ENCODE results near the gene RABEP1. TPM values are rescaled to one million over a fixed set of nuclear protein-coding genes. Genes with fewer than 3 reads are reported as not detected.
"Not testable (repeated sequence)": the region's sequence is repeated elsewhere in the genome, so short reads cannot be mapped to it uniquely, and the experiment has no call there.

RABEP1 gene, protein sequence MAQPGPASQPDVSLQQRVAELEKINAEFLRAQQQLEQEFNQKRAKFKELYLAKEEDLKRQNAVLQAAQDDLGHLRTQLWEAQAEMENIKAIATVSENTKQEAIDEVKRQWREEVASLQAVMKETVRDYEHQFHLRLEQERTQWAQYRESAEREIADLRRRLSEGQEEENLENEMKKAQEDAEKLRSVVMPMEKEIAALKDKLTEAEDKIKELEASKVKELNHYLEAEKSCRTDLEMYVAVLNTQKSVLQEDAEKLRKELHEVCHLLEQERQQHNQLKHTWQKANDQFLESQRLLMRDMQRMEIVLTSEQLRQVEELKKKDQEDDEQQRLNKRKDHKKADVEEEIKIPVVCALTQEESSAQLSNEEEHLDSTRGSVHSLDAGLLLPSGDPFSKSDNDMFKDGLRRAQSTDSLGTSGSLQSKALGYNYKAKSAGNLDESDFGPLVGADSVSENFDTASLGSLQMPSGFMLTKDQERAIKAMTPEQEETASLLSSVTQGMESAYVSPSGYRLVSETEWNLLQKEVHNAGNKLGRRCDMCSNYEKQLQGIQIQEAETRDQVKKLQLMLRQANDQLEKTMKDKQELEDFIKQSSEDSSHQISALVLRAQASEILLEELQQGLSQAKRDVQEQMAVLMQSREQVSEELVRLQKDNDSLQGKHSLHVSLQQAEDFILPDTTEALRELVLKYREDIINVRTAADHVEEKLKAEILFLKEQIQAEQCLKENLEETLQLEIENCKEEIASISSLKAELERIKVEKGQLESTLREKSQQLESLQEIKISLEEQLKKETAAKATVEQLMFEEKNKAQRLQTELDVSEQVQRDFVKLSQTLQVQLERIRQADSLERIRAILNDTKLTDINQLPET
- polyA plus RNA-seq (2012; ENCODE audit: missing spikeins), result 47.0 TPM

DNA sequence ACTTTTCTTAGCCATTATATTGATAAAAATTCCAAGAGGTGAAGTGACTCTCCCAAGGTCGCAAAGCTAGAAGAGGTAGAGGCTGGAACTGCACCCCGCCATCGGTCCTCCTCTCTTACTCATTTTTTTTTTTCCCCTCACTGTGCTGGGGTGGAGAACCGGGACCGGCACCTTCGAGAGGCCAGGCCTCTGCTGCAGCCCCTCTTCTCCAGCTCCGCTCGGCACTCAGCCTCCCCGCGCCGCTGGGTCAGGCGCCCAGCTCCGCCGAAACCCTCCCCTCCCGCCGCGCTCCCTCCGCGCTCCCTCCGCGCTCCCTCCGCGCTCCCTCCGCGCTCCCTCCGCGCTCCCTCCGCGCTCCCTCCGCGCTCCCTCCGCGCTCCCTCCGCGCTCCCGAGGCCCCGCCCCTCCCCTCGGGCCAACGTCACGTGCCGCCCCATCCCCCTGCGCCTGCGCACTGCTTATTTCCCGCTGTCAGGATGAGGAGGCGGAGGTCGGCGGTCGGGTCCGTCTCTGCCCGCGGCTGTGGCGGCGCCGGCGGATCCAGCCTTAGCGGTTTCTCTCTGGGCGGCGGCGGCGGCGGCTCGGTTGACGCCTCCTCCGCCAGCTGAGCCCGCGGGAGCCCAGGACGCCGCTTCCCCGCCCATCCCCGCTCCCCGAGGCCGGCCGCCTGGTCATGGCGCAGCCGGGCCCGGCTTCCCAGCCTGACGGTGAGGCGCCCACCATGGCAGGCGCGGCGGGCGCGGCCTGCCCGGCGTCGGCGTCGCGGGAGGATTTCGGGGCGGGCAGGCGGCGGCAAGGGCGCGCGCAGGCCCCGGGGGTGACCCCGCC is at the start of gene RABEP1:
RABEP1 (plus strand) TSS at position 471 of the 828 bp plus-strand sequence; CDS start at position 674, 203 bp downstream.
- DNase-seq (ENCODE audit: insufficient read length), result peak; percentile 85
- peak; percentile 75 for TF ChIP-seq POLR2AphosphoS5 (IDR thresholded peaks at IDR 0.05; ENCODE audit: low read depth, low read length)
- peak; percentile 98 for TF ChIP-seq TAF1 (IDR thresholded peaks at IDR 0.05; ENCODE audit: borderline replicate concordance, low read depth, low read length)
- TF ChIP-seq POLR2A (IDR thresholded peaks at IDR 0.05; ENCODE audit: low read depth, low read length), result peak; percentile 89
- peak; percentile 94 for FAIRE-seq

DNA sequence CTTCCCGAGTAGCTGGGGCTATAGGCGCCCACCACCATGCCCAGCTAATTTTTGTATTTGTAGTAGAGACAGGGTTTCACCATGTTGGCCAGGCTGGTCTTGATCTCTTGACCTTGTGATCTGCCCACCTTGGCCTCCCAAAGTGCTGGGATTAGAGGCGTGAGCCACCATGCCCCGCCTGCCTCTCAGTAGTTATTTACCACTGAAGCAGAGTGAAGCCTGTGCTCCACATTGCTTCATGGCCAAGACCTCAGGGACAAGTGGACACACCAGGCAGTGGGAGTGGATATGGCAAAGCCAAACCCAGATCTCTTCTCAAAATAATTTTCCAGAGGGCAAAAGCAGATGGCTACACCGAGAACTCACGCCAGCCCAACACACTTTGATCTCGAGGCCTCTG is 48.6 kb upstream of the RABEP1 start:
- TF ChIP-seq POLR2A (IDR thresholded peaks at IDR 0.05; ENCODE audit: low read depth, low read length), result peak; percentile 57
- DNase-seq (ENCODE audit: insufficient read length); FAIRE-seq: not testable (repeated sequence)

DNA sequence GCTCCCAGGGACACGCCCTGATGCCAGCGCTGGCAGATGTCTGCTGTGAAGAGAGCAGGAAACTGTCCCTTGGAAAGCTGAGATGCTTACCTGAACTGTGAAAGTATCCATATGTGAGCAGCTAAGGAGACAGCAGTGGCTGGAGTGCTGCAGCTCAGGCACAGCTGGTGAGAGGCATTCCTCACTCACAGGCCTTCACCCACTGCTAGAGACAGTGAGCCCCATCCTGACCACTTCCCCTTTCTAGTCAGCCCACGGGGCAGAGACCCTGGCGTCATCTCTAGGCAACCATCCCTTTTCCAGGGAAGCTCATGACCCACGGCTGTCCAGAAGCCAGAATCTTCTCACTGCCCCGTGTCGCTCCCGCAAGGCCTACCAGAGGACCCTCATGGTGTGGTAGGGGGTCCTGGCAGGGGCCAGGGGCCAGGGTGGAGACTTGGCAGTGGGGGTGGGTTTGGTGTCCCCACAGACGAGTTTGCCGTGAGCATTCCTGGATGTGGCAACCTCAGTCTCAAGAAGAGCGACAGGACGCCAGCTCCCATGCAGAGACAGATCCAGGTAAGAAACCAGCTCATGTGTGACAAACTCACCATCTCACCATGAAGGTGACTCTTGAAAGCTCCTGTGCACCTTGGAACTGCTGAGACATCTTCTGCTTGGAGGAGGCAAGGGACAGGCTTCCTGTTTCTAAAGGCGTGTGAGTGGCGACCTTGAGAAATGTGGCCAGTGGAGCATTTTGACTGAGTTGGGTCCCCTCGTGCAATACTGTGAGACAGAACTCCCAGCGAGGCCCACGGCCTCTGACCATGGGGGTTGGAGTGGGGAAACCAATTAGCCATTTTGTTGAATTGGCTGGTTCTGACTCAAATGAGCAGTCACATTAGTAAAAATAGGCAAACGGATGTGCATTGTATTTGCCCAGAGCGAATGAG is 47.2 kb upstream of the RABEP1 start, which contains the start of gene SCIMP:
SCIMP (minus strand) TSS at position 216 of the 932 bp plus-strand sequence; CDS start at position 111, 105 bp downstream.
- TF ChIP-seq POLR2A (IDR thresholded peaks at IDR 0.05; ENCODE audit: low read depth, low read length) (peak; percentile 93; the same call in 1 of the 2 replicates), TAF1 (IDR thresholded peaks at IDR 0.05; ENCODE audit: borderline replicate concordance, low read depth, low read length) (peak; percentile 58), POLR2AphosphoS5 (IDR thresholded peaks at IDR 0.05; ENCODE audit: low read depth, low read length) (peak; percentile 98)
- DNase-seq (ENCODE audit: insufficient read length), result no peak
- peak; percentile 100 for FAIRE-seq

DNA sequence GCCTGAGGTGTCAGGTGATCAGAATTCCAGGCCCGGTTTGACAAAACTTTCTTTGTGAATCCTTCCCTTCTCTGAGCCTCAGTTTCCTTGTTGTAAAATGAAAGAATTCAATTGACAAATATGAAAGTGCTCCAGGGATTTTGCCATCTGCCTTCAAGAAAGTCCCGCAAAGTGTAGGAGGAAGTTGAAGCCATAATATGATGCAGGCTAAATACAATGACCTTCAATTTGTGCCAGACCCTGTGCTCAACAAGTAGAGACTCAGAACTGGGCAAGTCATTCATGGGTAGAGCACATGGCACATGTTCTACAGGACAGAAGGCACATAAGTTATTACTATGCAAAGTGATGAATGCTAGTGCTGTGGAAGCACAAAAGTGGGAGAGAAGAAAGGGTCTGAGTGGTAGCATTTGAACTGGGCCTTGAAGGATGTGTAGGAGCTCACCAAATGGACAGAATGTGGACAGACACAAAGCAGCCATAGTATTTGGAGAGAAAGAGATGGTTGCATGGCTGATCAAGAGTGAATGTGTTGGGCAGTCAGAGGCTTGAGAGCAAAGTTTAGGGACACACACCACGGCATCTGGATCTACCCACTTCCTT is 45.0 kb upstream of the RABEP1 start:
- no peak for DNase-seq (ENCODE audit: insufficient read length)
- no peak for FAIRE-seq
- TF ChIP-seq POLR2AphosphoS5 (IDR thresholded peaks at IDR 0.05; ENCODE audit: low read depth, low read length) (no peak), POLR2A (IDR thresholded peaks at IDR 0.05; ENCODE audit: low read depth, low read length) (no peak), TAF1 (IDR thresholded peaks at IDR 0.05; ENCODE audit: borderline replicate concordance, low read depth, low read length) (no peak)

DNA sequence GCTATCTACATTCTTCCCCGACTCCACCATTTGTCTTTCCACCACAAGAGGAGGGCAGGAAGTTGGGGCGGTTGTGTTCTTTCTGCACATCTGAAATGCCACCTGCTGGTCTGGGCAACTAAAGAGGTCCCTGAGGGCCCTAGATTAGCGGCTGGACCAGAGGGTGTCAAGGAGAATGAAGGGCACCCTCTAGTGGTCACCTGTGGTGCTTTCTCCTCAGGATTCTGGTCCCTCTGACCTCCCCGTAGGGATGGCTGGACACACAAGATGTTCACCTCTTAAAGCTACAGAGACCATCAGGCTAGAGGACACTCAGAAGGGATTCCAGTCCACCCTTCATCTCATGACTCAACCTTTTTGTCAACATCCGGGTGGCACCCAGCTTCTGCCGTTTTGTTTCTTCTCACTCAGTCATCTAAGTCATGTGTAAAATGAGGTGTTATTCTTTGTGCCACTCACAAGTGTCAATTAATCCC is 44.5 kb upstream of the RABEP1 start:
- peak; percentile 92 for FAIRE-seq
- no peak for TF ChIP-seq POLR2A (IDR thresholded peaks at IDR 0.05; ENCODE audit: low read depth, low read length)
- no peak for TF ChIP-seq POLR2AphosphoS5 (IDR thresholded peaks at IDR 0.05; ENCODE audit: low read depth, low read length)
- no peak for TF ChIP-seq TAF1 (IDR thresholded peaks at IDR 0.05; ENCODE audit: borderline replicate concordance, low read depth, low read length)
- no peak for DNase-seq (ENCODE audit: insufficient read length)

DNA sequence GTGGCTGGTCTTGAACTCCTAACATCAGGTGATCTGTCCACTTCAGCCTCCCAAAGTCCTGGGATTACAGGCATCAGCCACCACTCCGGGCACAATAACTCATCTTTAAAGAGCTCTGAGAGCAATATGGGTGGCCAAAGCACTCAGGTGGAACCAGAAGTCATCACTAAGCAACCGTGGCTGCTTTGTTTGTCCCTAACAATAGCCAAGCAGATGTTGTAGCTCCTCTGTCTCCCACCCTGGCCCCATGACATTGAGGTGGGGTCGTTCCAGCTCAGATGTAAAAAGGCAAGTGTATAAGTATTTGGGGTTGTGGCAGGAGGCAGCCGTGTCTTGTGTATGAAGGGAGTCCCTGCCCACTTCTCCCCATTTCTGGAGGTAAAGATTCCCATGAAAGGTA is 43.8 kb upstream of the RABEP1 start:
- TF ChIP-seq TAF1 (IDR thresholded peaks at IDR 0.05; ENCODE audit: borderline replicate concordance, low read depth, low read length) (no peak), POLR2AphosphoS5 (IDR thresholded peaks at IDR 0.05; ENCODE audit: low read depth, low read length) (no peak), POLR2A (IDR thresholded peaks at IDR 0.05; ENCODE audit: low read depth, low read length) (no peak)
- no peak for DNase-seq (ENCODE audit: insufficient read length)
- no peak for FAIRE-seq

DNA sequence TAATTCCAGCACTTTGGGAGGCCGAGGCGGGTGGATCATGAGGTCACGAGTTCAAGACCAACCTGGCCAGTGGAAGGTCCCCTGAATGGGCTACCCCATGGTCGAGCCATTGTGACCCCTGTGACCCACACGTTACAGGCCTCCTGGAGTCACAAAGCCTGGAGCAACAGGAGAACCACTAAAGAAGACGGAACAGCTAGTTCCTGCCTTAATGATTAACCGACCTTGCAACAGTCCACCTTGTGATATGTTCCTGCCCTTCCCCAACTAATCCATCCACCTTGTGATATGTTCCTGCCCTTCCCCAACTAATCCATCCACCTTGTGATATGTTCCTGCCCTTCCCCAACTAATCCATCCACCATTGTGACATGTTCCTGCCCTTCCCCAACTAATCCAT is 42.3 kb upstream of the RABEP1 start:
- FAIRE-seq; DNase-seq (ENCODE audit: insufficient read length): not testable (repeated sequence)

DNA sequence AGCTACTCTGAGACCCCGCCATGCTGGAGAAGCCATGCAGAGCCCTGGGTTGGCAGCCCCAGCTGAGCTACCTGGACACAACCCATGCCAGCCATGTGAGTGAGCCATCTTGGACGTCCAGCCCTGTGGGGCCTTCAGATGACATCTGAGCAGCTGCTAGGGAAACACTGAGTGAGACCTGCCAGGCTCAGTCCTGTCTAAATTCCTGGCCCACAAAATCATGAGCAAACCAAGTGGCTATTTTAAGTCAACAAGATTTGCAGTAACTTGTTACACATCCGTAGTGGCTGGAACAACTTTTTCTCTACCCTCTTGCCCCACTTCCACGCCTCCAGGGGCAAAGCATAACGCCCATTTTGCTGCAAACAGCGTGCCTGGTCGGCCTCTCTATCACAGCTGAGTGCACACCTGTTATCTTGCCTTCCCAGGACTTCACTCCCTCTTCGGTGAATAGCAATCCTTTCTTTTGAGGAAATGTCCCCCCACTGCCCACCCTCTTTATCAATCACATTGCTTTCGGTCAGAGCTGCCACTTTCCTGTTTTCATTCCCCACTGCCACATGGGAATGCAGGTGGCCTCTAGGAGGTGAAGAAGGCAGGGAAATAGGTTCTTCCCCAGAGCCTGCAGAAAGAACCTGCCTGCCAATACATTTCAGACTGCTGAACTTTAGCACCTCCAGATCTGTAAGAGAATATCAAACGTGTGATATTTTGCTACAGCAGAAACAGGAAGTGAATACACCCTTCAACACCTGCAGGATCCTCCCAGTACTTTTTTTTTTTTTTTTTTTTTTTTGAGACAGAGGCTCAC is 40.0 kb upstream of the RABEP1 start:
- FAIRE-seq (peak; percentile 70), DNase-seq (ENCODE audit: insufficient read length) (no peak)
- TF ChIP-seq POLR2AphosphoS5 (IDR thresholded peaks at IDR 0.05; ENCODE audit: low read depth, low read length) (no peak), TAF1 (IDR thresholded peaks at IDR 0.05; ENCODE audit: borderline replicate concordance, low read depth, low read length) (no peak), POLR2A (IDR thresholded peaks at IDR 0.05; ENCODE audit: low read depth, low read length) (no peak)

DNA sequence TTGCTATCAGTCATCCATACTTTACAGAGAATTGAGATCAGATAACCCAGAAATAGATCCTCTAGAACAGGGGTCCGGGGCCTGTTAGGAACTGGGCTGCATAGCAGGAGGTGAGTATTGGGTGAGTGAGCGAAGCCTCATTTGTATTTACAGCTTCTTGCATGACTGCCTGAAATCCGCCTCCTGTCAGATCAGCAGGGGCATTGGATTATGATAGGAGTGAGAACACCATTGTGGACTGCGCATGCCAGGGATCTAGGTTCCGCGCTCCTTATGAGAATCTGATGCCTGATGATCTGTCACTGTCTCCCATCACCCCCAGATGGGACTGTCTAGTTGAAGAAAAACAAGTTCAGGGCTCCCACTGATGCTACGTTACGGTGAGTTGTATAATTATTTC is 34.5 kb upstream of the RABEP1 start:
- DNase-seq (ENCODE audit: insufficient read length), result no peak
- TF ChIP-seq POLR2AphosphoS5 (IDR thresholded peaks at IDR 0.05; ENCODE audit: low read depth, low read length) (no peak), TAF1 (IDR thresholded peaks at IDR 0.05; ENCODE audit: borderline replicate concordance, low read depth, low read length) (no peak), POLR2A (IDR thresholded peaks at IDR 0.05; ENCODE audit: low read depth, low read length) (no peak)
- no peak for FAIRE-seq
